GM18907 (cell line): ENCODE data around the gene CCDC192.

ENCODE experiments used
- ATAC-seq: cut with Tn5 transposase; IDR thresholded peaks from one replicate; pipeline ENCODE4 v1.9.1; 2021; ENCODE audit warnings: mild to moderate bottlenecking, moderate library complexity; ENCODE audit not compliant: unreplicated experiment

Gene CCDC192

GRCh38 chr5:127805448-127805847 lies 102.3 kb downstream of the CCDC192 start:
- no peak for ATAC-seq

GRCh38 chr5:127806776-127807175 lies 103.6 kb downstream of the CCDC192 start:
- ATAC-seq: no peak

DNA sequence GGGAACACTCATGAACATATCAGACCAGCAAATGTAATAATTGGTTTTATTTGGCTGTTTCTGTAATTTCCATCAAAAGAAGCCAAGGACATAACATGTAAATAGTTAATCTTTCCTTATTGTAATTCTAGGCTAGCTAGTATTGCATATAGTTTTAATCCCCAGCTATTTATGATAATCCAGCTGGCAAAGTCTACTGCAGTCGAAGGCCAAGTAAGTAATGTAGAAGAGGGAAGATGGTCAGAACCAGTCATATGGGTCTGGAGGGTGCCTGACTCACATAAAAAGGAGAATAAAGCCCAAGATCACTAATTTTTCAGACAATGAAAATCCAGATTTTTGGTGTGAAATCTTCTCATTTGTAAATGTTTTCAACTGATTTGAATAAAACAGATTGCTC lies 106.3 kb downstream of the CCDC192 start:
- ATAC-seq: no peak

GRCh38 chr5:127810017-127810416 lies 106.8 kb downstream of the CCDC192 start:
- ATAC-seq: no peak

- no peak for ATAC-seq
These were observed 107.7 kb downstream of the CCDC192 start for GRCh38 chr5:127810707-127811490.

GRCh38 chr5:127812570-127812969 lies 109.4 kb downstream of the CCDC192 start:
- ATAC-seq: no peak

DNA sequence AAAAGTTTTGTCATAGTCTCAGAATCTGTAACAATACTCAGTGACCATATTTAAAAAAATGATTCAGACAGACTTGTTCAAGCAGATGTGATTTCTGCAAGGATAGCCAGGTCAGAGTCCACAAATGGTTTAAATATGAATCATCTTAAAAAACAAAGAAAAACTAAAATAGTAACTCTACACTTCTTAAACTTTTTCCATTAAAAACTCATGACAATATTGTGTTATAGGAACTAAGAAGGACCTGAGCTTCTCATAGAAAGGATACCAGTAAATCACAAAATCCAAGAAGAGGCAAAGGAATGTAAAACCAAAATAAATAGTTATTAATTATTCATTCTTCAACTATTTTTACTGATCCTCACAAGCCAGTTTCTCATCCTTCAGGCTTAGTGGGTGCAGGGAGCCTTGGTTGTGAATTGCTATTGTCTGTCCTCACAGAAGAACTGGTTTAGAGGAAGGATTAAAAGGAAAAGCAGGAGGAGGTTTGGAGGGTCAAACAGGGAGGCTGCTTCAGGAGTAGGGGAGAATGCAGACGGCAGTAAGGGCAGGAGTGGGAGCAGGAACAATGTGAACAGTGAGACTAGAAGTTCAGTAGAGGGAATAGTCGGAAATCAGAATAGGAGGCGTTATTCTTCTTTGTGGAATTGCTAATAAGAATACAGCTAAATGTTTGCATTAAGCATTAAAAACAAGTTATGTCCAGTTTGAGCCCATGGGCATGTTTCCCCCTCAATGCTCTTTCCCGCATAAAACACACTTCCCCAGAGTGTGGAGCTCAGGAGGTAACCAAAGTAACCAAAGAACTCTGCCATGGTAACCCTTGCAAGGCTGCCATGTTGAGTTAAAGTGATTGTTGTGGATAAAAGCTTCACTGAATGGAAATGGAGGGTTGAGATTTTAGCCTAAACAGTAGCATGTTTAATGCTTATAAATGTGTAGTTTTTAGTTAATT lies 110.7 kb downstream of the CCDC192 start:
- ATAC-seq: no peak

- ATAC-seq: no peak
These were observed 111.4 kb downstream of the CCDC192 start for GRCh38 chr5:127814588-127814973.

- ATAC-seq: peak; percentile 99
These were observed 117.8 kb downstream of the CCDC192 start for GRCh38 chr5:127820910-127821553.

GRCh38 chr5:127821896-127822295 lies 118.7 kb downstream of the CCDC192 start:
- ATAC-seq: no peak

DNA sequence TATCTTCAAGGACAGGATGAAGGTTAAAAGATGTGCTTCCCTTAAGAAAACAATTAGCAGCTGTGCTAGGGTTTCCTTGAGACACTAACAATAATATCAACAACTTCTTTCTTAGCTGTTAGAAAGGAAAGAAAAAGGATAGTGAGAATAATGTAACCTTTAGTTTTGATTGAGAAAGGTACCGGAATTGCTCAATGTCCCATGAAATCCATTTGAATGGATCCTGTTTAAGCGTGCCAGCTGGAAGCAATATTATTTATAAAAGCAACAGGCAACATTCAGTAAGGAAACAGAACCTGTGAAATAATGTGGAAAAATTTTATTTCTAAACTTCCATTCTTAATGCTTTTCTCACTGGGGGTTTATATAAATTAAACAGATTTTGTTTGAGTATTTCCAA lies 120.9 kb downstream of the CCDC192 start:
- no peak for ATAC-seq

GRCh38 chr5:127826011-127826410 lies 122.8 kb downstream of the CCDC192 start:
- ATAC-seq: no peak

GRCh38 chr5:127827451-127827850 lies 124.3 kb downstream of the CCDC192 start:
- ATAC-seq: no peak

DNA sequence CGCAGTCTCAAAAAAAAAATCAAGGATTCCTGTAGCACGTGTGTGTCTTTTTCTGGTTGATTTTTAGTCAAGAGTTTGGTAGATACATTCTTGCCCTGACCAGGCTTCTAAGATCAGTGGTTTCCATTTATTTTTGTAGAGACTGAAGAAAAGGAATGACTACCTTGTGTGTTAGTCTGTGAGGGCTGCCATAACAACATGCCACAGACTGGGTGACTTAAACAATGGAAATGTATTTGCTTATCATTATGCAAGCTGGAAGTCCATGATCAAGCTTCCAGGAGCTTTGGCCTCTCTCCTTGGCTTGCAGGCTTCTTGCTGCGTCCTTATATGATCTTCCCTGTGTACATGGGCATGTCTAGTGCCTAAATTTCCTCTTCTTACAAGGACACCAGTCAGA lies 127.0 kb downstream of the CCDC192 start:
- no peak for ATAC-seq

- ATAC-seq: no peak
These were observed 127.8 kb downstream of the CCDC192 start for GRCh38 chr5:127830829-127831598.

- no peak for ATAC-seq
These were observed 128.9 kb downstream of the CCDC192 start for GRCh38 chr5:127832067-127832466.

- peak; percentile 85 for ATAC-seq
These were observed 130.9 kb downstream of the CCDC192 start for GRCh38 chr5:127834094-127834531.

- ATAC-seq: no peak
These were observed 131.4 kb downstream of the CCDC192 start for GRCh38 chr5:127834554-127834953.

DNA sequence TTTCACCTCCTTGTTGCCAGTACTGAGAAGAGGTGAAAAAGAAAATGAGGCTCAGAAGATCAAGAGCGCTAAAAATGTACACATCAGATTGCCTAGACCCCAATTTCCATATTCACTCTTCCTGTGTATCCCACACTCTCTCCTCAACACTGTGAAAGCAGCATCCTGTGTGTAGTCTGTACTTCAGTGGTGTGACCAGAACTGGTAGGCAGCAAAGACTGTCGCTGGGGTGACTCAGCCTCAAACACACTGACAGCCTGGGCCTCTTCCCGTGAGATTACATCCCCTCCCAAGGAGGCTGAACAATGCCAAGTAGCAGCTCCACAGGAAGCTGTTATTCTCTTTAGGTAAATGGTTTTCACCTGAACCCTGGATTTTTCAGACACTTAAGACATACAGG lies 135.5 kb downstream of the CCDC192 start:
- ATAC-seq: no peak

DNA sequence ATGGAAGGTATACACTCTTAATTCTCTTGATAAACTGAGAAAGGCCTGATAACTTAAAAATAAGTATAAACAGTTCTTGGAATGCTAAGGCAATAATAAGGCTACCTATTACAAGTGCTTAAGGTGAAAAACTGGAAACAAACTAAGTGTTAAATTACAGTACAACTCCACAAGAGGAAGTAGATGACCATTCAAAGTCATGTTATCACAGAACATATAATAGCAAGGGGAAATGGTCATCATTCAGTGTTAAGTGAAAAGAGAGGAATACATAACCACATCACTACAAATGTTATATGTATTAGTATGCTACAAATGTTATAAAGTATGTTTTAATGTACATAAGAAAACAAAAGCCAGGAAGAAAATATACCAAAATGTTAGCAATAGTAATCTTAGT lies 135.9 kb downstream of the CCDC192 start:
- ATAC-seq: no peak
